H1 (cell line): Measurements from ENCODE around the gene ATP6V0E2. TPM values are rescaled to one million over a fixed set of nuclear protein-coding genes. Genes with fewer than 3 reads are reported as not detected.

ENCODE experiments used
- BRCA1 ChIP-seq: IDR thresholded peaks from 2 replicates; pipeline ENCODE4 v1.6.1; 2012; ENCODE audit warnings: low read depth, low read length, improper control_type of control experiment
- CBX5 ChIP-seq: fragments of 300-800, 300-1000 bp; sonication (generic); IDR thresholded peaks from 2 replicates; pipeline ENCODE4 v1.7.1; 2016; ENCODE audit warnings: antibody characterized with exemption, low read length, low read depth
- EZH2 ChIP-seq: fragments of 200-600 bp; sonication (generic); IDR thresholded peaks from 2 replicates; pipeline ENCODE4 v1.7.1; 2012; ENCODE audit warnings: low read depth, mild to moderate bottlenecking, moderate library complexity, low read length, inconsistent platforms; ENCODE audit not compliant: severe bottlenecking
- JUND ChIP-seq: IDR thresholded peaks from 2 replicates; pipeline ENCODE4 v1.6.1; 2011; ENCODE audit warnings: mild to moderate bottlenecking, improper control_type of control experiment, low read length
- TCF12 ChIP-seq: IDR thresholded peaks from 2 replicates; pipeline ENCODE4 v1.6.1; 2011; ENCODE audit warnings: low read depth, mild to moderate bottlenecking, low read length
- polyA plus RNA-seq, 7 experiments: library from polyadenylated mRNA; depleted of rRNA in 3 of 7; stranded (reverse) in 5 of 7; unstranded in 2 of 7; fragments of >200 nt in 5 of 7; fragments of 200-250 nt in 2 of 7; gene quantifications; 1 replicate in 5 of 7; 2 replicates in 1 of 7; 4 replicates in 1 of 7; pipeline versions ENCODE4 v1.2.1 to v1.2.3, GENCODE V29; 2011 to 2013; ENCODE audit warnings: missing spikeins in 2 of 7, mixed read lengths in 2 of 7
- total RNA-seq: library from RNA; stranded (reverse); fragmentation: NEBNext Ultra II Directional; extraction: Animal tissue kit (Norgen Biotek cat#: 25700); gene quantifications from 2 replicates; pipeline ENCODE4 v1.2.1, GENCODE V29; 2021
- TF ChIP-seq, protein P1 (sequence below): IDR thresholded peaks from 2 replicates; pipeline ENCODE4 v1.6.1; 2012; ENCODE audit warnings: low read length, inconsistent platforms
- TF ChIP-seq, protein P2 (sequence below): IDR thresholded peaks from 2 replicates; pipeline ENCODE4 v1.6.1; 2011; ENCODE audit warnings: low read length, improper control_type of control experiment

ATP6V0E2 gene
- total and polyA plus RNA-seq, 2 of the 8 experiments (the other 6 are each of a cell fraction or from before 2014, with no cell fraction given), result 26.1 to 47.9 TPM

GRCh38 chr7:149879766-149880637 is 6.2 kb downstream of the ATP6V0E2 start (continued):
- TF ChIP-seq TCF12, result no peak
- no peak for TF ChIP-seq EZH2
- no peak for TF ChIP-seq BRCA1
- TF ChIP-seq, protein P1, sequence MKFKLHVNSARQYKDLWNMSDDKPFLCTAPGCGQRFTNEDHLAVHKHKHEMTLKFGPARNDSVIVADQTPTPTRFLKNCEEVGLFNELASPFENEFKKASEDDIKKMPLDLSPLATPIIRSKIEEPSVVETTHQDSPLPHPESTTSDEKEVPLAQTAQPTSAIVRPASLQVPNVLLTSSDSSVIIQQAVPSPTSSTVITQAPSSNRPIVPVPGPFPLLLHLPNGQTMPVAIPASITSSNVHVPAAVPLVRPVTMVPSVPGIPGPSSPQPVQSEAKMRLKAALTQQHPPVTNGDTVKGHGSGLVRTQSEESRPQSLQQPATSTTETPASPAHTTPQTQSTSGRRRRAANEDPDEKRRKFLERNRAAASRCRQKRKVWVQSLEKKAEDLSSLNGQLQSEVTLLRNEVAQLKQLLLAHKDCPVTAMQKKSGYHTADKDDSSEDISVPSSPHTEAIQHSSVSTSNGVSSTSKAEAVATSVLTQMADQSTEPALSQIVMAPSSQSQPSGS, result no peak
- no peak for TF ChIP-seq CBX5
- no peak for TF ChIP-seq JUND
- TF ChIP-seq, protein P2, sequence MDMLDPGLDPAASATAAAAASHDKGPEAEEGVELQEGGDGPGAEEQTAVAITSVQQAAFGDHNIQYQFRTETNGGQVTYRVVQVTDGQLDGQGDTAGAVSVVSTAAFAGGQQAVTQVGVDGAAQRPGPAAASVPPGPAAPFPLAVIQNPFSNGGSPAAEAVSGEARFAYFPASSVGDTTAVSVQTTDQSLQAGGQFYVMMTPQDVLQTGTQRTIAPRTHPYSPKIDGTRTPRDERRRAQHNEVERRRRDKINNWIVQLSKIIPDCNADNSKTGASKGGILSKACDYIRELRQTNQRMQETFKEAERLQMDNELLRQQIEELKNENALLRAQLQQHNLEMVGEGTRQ, result no peak
